Omental fat pad (tissue), 4 donors: ENCODE data around the gene RGS1. TPM values are rescaled to one million over a fixed set of nuclear protein-coding genes. Genes with fewer than 3 reads are reported as not detected.

Experiments
- ATAC-seq: fragments of 150-250 bp; one replicate; pipeline ENCODE4 v1.9.1; 2016; ENCODE audit warnings: mild to moderate bottlenecking, moderate library complexity; ENCODE audit not compliant: low FRiP score
- DNase-seq: peaks from one replicate; pipeline ENCODE4 v3.0.0-alpha.2; 2019; ENCODE audit warnings: low spot score
- total RNA-seq, 4 donors: library from RNA; depleted of rRNA; stranded (reverse); fragments of >200 nt; gene quantifications; one replicate each; pipeline ENCODE4 v1.1.0, GENCODE V29; 2016
- TF ChIP-seq, protein P1 (sequence below), 3 donors: fragments of 450-650 bp; IDR thresholded peaks; one replicate each; pipeline ENCODE4 v1.5.1; 2016 to 2017; ENCODE audit warnings: antibody characterized with exemption in 3 of 3, mild to moderate bottlenecking in 3 of 3, moderate library complexity in 2 of 3

The RGS1 gene
- total RNA-seq, 4 donors from 2014 or later, result 28.4 to 63.6 (median 47.1) TPM

DNA sequence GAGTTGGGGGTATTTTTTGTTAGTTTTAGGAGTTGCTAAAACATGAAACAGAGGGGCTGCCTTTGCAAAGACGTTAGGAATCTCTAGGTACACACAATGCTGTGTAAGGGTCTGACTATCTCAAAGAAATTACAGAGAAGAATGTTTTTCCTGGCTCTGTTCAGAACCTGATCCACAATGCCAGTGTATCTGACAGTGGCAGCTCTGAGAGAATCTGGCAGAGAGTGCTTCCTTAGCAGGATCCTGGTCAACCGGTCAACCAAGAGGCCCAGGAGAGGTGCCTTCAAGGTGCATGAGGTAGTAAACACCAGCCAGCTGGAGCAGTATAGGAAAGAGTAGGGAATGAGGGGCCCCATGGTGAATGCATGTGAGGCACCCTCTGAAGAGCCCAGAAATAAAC, 40.9 kb upstream of the RGS1 start:
- ATAC-seq (no peak), DNase-seq (no peak)
- TF ChIP-seq, protein P1, sequence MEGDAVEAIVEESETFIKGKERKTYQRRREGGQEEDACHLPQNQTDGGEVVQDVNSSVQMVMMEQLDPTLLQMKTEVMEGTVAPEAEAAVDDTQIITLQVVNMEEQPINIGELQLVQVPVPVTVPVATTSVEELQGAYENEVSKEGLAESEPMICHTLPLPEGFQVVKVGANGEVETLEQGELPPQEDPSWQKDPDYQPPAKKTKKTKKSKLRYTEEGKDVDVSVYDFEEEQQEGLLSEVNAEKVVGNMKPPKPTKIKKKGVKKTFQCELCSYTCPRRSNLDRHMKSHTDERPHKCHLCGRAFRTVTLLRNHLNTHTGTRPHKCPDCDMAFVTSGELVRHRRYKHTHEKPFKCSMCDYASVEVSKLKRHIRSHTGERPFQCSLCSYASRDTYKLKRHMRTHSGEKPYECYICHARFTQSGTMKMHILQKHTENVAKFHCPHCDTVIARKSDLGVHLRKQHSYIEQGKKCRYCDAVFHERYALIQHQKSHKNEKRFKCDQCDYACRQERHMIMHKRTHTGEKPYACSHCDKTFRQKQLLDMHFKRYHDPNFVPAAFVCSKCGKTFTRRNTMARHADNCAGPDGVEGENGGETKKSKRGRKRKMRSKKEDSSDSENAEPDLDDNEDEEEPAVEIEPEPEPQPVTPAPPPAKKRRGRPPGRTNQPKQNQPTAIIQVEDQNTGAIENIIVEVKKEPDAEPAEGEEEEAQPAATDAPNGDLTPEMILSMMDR (IDR thresholded peaks at IDR 0.05), result no peak

DNA sequence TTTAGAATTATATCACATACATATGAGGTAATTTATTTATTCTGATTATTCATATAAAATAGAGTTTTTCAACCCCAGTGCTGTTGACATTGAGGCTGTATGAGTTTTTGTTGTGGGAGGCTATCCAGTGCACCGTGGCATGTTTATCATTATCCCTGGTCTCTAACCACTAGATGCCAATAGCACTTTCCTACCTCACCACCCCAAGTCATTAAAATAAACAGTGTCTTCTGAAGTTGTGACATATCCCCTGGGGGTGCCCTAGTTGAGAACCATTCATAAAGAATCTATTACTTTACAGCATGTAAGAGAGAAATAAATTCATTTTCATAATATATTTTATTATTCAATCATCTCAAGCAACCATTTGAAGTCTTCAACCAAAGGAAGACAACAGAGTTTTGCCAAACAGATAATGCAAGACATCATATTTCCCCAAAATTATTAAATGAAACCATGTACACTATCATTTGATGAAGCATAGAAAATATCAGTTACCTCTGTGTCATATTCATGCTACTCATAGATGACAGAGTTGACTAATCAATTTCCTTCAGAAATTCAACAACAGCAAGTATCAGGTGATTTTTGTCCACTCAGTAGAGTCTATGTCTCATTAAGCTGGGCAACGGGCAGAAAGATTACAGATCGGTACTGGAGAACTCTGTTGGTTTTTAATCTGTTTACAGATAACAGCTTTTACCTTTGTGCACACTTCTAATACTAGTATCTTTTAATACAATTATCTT, 39.5 kb upstream of the RGS1 start:
- ATAC-seq, result no peak
- no peak for DNase-seq
- TF ChIP-seq, protein P1 (IDR thresholded peaks at IDR 0.05), result no peak

DNA sequence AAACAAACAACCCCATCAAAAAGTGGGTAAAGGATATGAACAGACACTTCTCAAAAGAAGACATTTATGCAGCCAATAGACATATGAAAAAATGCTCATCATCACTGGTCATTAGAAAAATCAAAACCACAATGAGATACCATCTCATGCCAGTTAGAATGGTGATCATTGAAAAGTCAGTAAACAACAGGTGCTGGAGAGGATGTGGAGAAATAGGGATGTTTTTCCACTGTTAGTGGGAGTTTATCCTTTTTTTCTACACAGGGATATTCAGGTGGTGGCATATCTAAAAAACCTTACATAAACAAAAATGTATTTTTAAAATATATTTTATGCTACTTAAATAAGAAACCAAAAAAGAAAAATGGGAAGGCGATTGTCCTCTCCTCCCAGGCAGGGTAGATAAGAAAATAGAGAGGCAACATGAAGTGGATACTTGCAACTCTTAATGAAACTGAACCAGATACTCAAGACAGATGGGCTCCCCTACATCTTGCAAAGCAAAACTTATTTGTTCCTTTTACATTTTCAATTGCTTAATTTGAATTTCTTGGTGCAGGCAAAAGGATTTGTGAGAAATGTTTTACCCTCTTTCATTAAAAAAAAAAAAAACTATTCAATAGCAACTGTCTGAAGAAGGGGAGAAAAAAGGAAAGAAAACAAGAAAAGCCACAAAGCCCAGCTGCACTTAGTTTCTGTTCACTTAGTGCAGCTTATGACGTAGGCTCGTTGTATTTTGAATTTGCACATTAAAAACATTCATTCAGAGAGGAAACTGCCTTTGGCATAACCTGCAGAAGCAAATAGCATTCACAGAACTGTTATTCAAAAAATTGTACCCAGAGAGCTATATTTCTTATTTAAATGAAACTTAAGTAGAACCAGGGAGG, 36.9 kb upstream of the RGS1 start:
- ATAC-seq (no peak), DNase-seq (no peak)
- TF ChIP-seq, protein P1 (IDR thresholded peaks at IDR 0.05), result no peak

DNA sequence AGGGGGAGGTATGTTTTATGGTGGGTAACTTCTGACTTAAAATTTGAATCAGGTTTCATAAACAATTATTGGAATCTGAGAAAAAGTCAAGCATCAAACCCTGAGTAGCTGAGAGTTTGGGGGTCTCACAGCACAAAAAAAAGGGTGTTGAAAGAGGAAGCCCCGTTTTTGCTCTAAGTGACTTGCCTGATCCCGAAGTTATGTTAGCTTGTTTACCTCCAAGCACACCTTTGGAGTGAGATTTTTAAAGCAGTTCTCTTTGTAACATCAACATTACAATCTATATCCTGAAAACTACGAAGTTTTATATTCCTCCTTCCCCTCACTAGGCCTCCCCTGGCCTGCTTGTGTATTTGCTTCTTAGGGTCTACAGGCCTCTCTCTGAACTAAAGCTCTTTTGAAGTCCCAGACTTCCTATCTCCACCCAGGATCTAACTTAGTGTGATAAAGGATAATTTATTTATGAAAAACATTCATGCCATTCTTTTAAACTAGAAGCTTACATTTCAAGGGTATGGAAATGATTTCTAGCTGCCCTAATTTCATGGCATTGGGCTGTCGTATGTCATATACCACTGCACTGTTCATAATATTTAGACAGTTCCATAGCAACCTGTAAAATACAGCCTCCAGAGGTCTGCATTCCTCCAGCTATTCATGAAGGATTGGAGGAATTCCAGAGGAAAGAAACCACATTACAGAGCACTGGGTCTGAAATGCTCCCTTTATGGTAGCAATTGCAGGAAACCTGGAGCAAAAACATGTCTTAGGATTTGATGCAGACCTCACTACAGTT, 36.1 kb upstream of the RGS1 start:
- DNase-seq (no peak), ATAC-seq (peak; percentile 88)
- TF ChIP-seq, protein P1 (IDR thresholded peaks at IDR 0.05), result no peak

DNA sequence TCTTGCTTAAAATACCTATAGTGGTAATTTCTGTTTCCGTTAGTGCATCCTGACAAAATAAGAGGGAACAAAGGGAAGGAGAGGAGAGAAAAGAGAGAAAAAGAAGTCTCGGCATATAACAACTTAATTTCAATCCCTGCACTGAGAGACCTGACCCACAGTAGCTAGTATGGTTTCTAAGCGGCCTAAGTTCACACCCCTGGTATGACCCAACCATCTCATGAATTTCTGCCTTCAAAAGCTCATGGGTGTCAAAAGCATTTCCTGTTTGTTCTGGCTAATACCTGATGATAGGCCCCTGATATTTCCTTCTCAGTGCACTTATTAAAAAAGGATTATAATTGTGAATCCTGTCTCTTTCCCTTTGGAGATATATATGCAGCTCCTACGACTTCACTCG, 32.1 kb upstream of the RGS1 start:
- DNase-seq, result no peak
- no peak for ATAC-seq
- TF ChIP-seq, protein P1 (IDR thresholded peaks at IDR 0.05), result no peak

DNA sequence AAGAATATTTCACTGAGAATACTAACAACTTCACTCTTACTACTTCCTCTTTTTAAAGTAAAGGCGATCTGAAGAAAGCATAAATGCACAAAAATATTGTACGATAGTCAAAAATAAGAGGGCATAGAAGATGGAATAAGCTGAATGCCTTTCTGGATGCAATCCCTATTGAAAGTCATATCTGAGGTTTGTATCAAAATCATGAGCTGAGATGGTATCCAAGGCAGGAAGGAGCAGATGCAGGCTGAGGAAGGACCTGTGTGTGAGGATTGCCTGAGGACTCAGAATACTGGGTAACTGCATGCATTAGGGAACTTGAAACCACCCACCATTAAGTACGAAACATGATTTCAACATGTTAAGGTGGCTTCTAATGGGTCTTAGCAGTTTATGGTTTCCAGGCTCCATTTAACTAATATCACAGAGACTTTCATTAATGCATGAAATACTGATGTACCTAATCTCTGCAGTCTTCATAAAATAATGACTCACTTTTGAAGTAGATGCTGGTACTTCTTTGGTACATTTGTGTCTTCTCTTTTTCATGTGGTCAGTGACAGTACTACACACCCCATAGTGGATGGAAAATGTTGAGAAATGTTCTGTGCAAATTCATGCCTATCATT, 29.6 kb upstream of the RGS1 start:
- ATAC-seq, result no peak
- no peak for DNase-seq
- TF ChIP-seq, protein P1 (IDR thresholded peaks at IDR 0.05), result no peak
